DOHH2 (cell line): ENCODE measurements around the gene CDK17.

Experiments used
- H3F3A ChIP-seq: fragments of 200-600 bp; sonication (generic), shearing (Covaris generic); 2 replicates; pipeline ENCODE4 v1.6.0; 2016; ENCODE audit warnings: antibody characterized with exemption, mild to moderate bottlenecking; ENCODE audit not compliant: control insufficient read depth, insufficient read depth
- H3K27ac ChIP-seq: fragments of 200-600 bp; sonication (generic); 2 replicates; pipeline ENCODE4 v1.5.1; 2014; ENCODE audit warnings: low read depth, mild to moderate bottlenecking, low read length, moderate library complexity
- H3K27me3 ChIP-seq: fragments of 200-600 bp; sonication (generic); 2 replicates; pipeline ENCODE4 v1.6.1; 2014; ENCODE audit warnings: mild to moderate bottlenecking, low read length, mixed read lengths; ENCODE audit not compliant: control insufficient read depth
- H3K36me3 ChIP-seq: fragments of 200-600 bp; sonication (generic); 2 replicates; pipeline ENCODE4 v1.6.1; 2014; ENCODE audit warnings: mild to moderate bottlenecking, low read length, moderate library complexity, mixed read lengths; ENCODE audit not compliant: control insufficient read depth
- H3K4me1 ChIP-seq: fragments of 200-600 bp; sonication (generic); 2 replicates; pipeline ENCODE4 v1.6.1; 2014; ENCODE audit warnings: mild to moderate bottlenecking, low read length, mixed read lengths; ENCODE audit not compliant: control insufficient read depth
- H3K4me2 ChIP-seq: fragments of 200-600 bp; sonication (generic); 2 replicates; pipeline ENCODE4 v1.6.0; 2014; ENCODE audit warnings: mild to moderate bottlenecking, low read length, moderate library complexity
- H3K4me3 ChIP-seq: fragments of 200-600 bp; sonication (generic); 2 replicates; pipeline ENCODE4 v1.5.1; 2014; ENCODE audit warnings: mild to moderate bottlenecking, low read length, mixed read lengths
- H3K79me2 ChIP-seq: fragments of 200-600 bp; sonication (generic); 2 replicates; pipeline ENCODE4 v1.6.1; 2014; ENCODE audit warnings: mild to moderate bottlenecking, low read length, mixed read lengths; ENCODE audit not compliant: control insufficient read depth
- H3K9me2 ChIP-seq: fragments of 200-600 bp; sonication (generic); replicated peaks from 2 replicates; pipeline ENCODE4 v1.6.1; 2014; ENCODE audit warnings: mild to moderate bottlenecking, low read length, mixed read lengths; ENCODE audit not compliant: control insufficient read depth
- H3K9me3 ChIP-seq: fragments of 200-600 bp; sonication (generic); 2 replicates; pipeline ENCODE4 v1.6.1; 2014; ENCODE audit warnings: antibody characterized with exemption, low read length, mixed read lengths; ENCODE audit not compliant: control insufficient read depth, insufficient read depth
- H4K20me1 ChIP-seq: fragments of 200-600 bp; sonication (generic); 2 replicates; pipeline ENCODE4 v1.6.0; 2014; ENCODE audit warnings: low read depth, mild to moderate bottlenecking, antibody characterized with exemption, low read length, moderate library complexity; ENCODE audit not compliant: control insufficient read depth, insufficient read depth
- CTCF ChIP-seq: fragments of 200-600 bp; sonication (generic); IDR thresholded peaks from one replicate; pipeline ENCODE4 v1.5.1; 2014; ENCODE audit warnings: antibody characterized with exemption, mild to moderate bottlenecking, low read depth, low read length; ENCODE audit not compliant: poor library complexity, severe bottlenecking
- EZH2phosphoT487 ChIP-seq: fragments of 200-600 bp; sonication (generic); IDR thresholded peaks from 2 replicates; pipeline ENCODE4 v1.6.1; 2017; ENCODE audit warnings: borderline replicate concordance, mild to moderate bottlenecking, antibody characterized with exemption, low read length, moderate library complexity, mixed read lengths

Gene CDK17

GRCh38 chr12:96401076-96401871 is 1.0 kb upstream of the CDK17 start:
- Histone ChIP-seq H3K27ac (peak overlapping the region; percentile 93), H3K9me2 (no peaks in the 10 kb centered on the region), H3K79me2 (peaks cover 35% of the 10 kb centered on the region), H3K36me3 (peaks cover 11% of the 10 kb centered on the region; the same call in 1 of the 2 replicates), H3K9me3 (no peaks in the 10 kb centered on the region), H3F3A (peaks cover 18% of the 10 kb centered on the region), H3K27me3 (no peaks in the 10 kb centered on the region), H4K20me1 (peaks cover 4% of the 10 kb centered on the region), H3K4me3 (peak overlapping the region; percentile 81), H3K4me1 (peaks cover 53% of the 10 kb centered on the region), H3K4me2 (peak overlapping the region; percentile 97)
- TF ChIP-seq CTCF = peak; percentile 64
- TF ChIP-seq EZH2phosphoT487 = no peak

GRCh38 chr12:96400631-96401075 is 414 bp upstream of the CDK17 start:
- peaks cover 42% of the 10 kb centered on the region for H3K79me2 ChIP-seq
- TF ChIP-seq CTCF = no peak
- no peak for TF ChIP-seq EZH2phosphoT487
- H3F3A ChIP-seq = peaks cover 18% of the 10 kb centered on the region
- peak overlapping the region; percentile 93 for H3K27ac ChIP-seq
- peaks cover 11% of the 10 kb centered on the region for H3K36me3 ChIP-seq
- H3K9me3 ChIP-seq = no peaks in the 10 kb centered on the region
- H3K4me2 ChIP-seq = peak overlapping the region; percentile 97
- peaks cover 58% of the 10 kb centered on the region for H3K4me1 ChIP-seq
- H3K4me3 ChIP-seq = peak overlapping the region; percentile 81
- H3K9me2 ChIP-seq = no peaks in the 10 kb centered on the region
- no peaks in the 10 kb centered on the region for H3K27me3 ChIP-seq
- H4K20me1 ChIP-seq = peaks cover 11% of the 10 kb centered on the region

- H3K9me3 ChIP-seq = no peaks in the 10 kb centered on the region
- H3K4me2 ChIP-seq = peak overlapping the region; percentile 86
- peaks cover 54% of the 10 kb centered on the region for H3K79me2 ChIP-seq
- H3K4me3 ChIP-seq = peak overlapping the region; percentile 81
- TF ChIP-seq EZH2phosphoT487 (no peak), CTCF (peak; percentile 44)
- H3F3A ChIP-seq = peaks cover 13% of the 10 kb centered on the region
- peaks cover 15% of the 10 kb centered on the region for H4K20me1 ChIP-seq
- peaks cover 49% of the 10 kb centered on the region for H3K4me1 ChIP-seq
- peak overlapping the region; percentile 93 for H3K27ac ChIP-seq
- H3K9me2 ChIP-seq = no peaks in the 10 kb centered on the region
- H3K27me3 ChIP-seq = no peaks in the 10 kb centered on the region
- peaks cover 11% of the 10 kb centered on the region for H3K36me3 ChIP-seq
These were observed 920 bp downstream of the CDK17 start for GRCh38 chr12:96399120-96399918.
